H9 (cell line): ENCODE measurements around the gene FAM174C. TPM values are rescaled to one million over a fixed set of nuclear protein-coding genes. Genes with fewer than 3 reads are reported as not detected.

Experiments used
- DNase-seq: peaks from one replicate; pipeline ENCODE4 v3.0.0-alpha.2; 2017
- H2AFZ ChIP-seq: one replicate; pipeline ENCODE4 v1.6.1; 2013; ENCODE audit warnings: mild to moderate bottlenecking, low read length, control low read depth, moderate library complexity
- H2AK5ac ChIP-seq: 2 replicates; pipeline ENCODE4 v1.6.1; 2013; ENCODE audit warnings: low read length, control low read depth, mixed read lengths; ENCODE audit not compliant: insufficient read length
- H2BK120ac ChIP-seq: one replicate; pipeline ENCODE4 v1.6.1; 2013; ENCODE audit warnings: low read depth, mild to moderate bottlenecking, low read length, control low read depth, inconsistent platforms; ENCODE audit not compliant: poor library complexity, severe bottlenecking
- H2BK12ac ChIP-seq: 2 replicates; pipeline ENCODE4 v1.6.1; 2013; ENCODE audit warnings: low read length, control low read depth, mixed read lengths, low read depth; ENCODE audit not compliant: insufficient read length
- H2BK15ac ChIP-seq: 2 replicates; pipeline ENCODE4 v1.6.1; 2013; ENCODE audit warnings: low read depth, low read length, control low read depth
- H2BK20ac ChIP-seq: one replicate; pipeline ENCODE4 v1.6.1; 2013; ENCODE audit warnings: low read depth, mild to moderate bottlenecking, low read length, control low read depth, inconsistent platforms; ENCODE audit not compliant: poor library complexity, severe bottlenecking
- H2BK5ac ChIP-seq: 2 replicates; pipeline ENCODE4 v1.6.1; 2013; ENCODE audit warnings: low read length, control low read depth, mixed read lengths; ENCODE audit not compliant: insufficient read length
- H3K14ac ChIP-seq: 2 replicates; pipeline ENCODE4 v1.6.1; 2013; ENCODE audit warnings: low read length, control low read depth; ENCODE audit not compliant: insufficient read depth
- H3K18ac ChIP-seq: 2 replicates; pipeline ENCODE4 v1.6.1; 2013; ENCODE audit warnings: low read depth, mild to moderate bottlenecking, mixed read lengths, low read length, control low read depth; ENCODE audit not compliant: insufficient read length
- H3K23ac ChIP-seq: 2 replicates; pipeline ENCODE4 v1.6.1; 2013; ENCODE audit warnings: low read length, control low read depth, mixed read lengths, low read depth; ENCODE audit not compliant: insufficient read length
- H3K23me2 ChIP-seq: 2 replicates; pipeline ENCODE4 v1.6.1; 2013; ENCODE audit warnings: low read depth, mild to moderate bottlenecking, mixed read lengths, low read length, control low read depth; ENCODE audit not compliant: insufficient read length, poor library complexity, severe bottlenecking
- H3K27ac ChIP-seq: 2 replicates; pipeline ENCODE4 v1.5.1; 2013; ENCODE audit warnings: low read length, control low read depth, mixed read lengths, low read depth; ENCODE audit not compliant: insufficient read length
- H3K27me3 ChIP-seq: 2 replicates; pipeline ENCODE4 v1.6.1; 2013; ENCODE audit warnings: low read length, control low read depth, inconsistent platforms; ENCODE audit not compliant: insufficient read depth
- H3K4ac ChIP-seq: 2 replicates; pipeline ENCODE4 v1.6.1; 2013; ENCODE audit warnings: low read depth, mild to moderate bottlenecking, control low read depth, inconsistent platforms, low read length, moderate library complexity
- H3K4me1 ChIP-seq: 2 replicates; pipeline ENCODE4 v1.6.1; 2013; ENCODE audit warnings: low read length, control low read depth, inconsistent platforms; ENCODE audit not compliant: insufficient read depth
- H3K4me2 ChIP-seq: 2 replicates; pipeline ENCODE4 v1.6.1; 2013; ENCODE audit warnings: low read length, control low read depth, mixed read lengths; ENCODE audit not compliant: insufficient read length, insufficient read depth
- H3K56ac ChIP-seq: 2 replicates; pipeline ENCODE4 v1.6.1; 2013; ENCODE audit warnings: low read depth, mild to moderate bottlenecking, mixed read lengths, low read length, control low read depth; ENCODE audit not compliant: insufficient read length
- H3K79me1 ChIP-seq: 2 replicates; pipeline ENCODE4 v1.6.1; 2013; ENCODE audit warnings: low read depth, mild to moderate bottlenecking, moderate library complexity, low read length, control low read depth, inconsistent platforms; ENCODE audit not compliant: insufficient read depth, poor library complexity, severe bottlenecking
- H3K79me2 ChIP-seq: 2 replicates; pipeline ENCODE4 v1.6.1; 2013; ENCODE audit warnings: low read length, control low read depth, inconsistent platforms; ENCODE audit not compliant: insufficient read depth
- H3K9ac ChIP-seq: 2 replicates; pipeline ENCODE4 v1.6.1; 2013; ENCODE audit warnings: low read length, control low read depth, mixed read lengths; ENCODE audit not compliant: insufficient read length; ENCODE audit errors: extremely low read depth
- H3K9me3 ChIP-seq: one replicate; pipeline ENCODE4 v1.6.1; 2013; ENCODE audit warnings: low read depth, low read length, inconsistent platforms; ENCODE audit not compliant: control insufficient read depth
- H3T11ph ChIP-seq: one replicate; pipeline ENCODE4 v1.6.1; 2013; ENCODE audit warnings: mild to moderate bottlenecking, low read length, control low read depth, inconsistent platforms
- H4K20me1 ChIP-seq: one replicate; pipeline ENCODE4 v1.6.1; 2013; ENCODE audit not compliant: control insufficient read depth, insufficient read length, insufficient read depth
- H4K5ac ChIP-seq: 2 replicates; pipeline ENCODE4 v1.6.1; 2013; ENCODE audit warnings: low read depth, mild to moderate bottlenecking, mixed read lengths, low read length, control low read depth; ENCODE audit not compliant: insufficient read length
- H4K8ac ChIP-seq: replicated peaks from 2 replicates; pipeline ENCODE4 v1.6.1; 2013; ENCODE audit warnings: low read length, control low read depth, mixed read lengths, low read depth; ENCODE audit not compliant: insufficient read length
- H4K91ac ChIP-seq: 2 replicates; pipeline ENCODE4 v1.6.1; 2013; ENCODE audit warnings: low read depth, mild to moderate bottlenecking, moderate library complexity, mixed read lengths, low read length, control low read depth; ENCODE audit not compliant: insufficient read length
- H3K27ac Mint-ChIP-seq, 3 experiments: 2 replicates in 2 of 3; 3 replicates in 1 of 3; pipeline ENCODE4 v1.8.0; 2020 to 2021; ENCODE audit warnings: mixed read lengths in 3 of 3, mild to moderate bottlenecking in 1 of 3, moderate library complexity in 1 of 3
- H3K27me3 Mint-ChIP-seq: 2 replicates; pipeline ENCODE4 v1.8.0; 2021; ENCODE audit warnings: low read depth, mild to moderate bottlenecking, moderate library complexity, mixed read lengths
- H3K36me3 Mint-ChIP-seq, 3 experiments: 2 replicates in 2 of 3; 3 replicates in 1 of 3; pipeline ENCODE4 v1.8.0; 2020 to 2021; ENCODE audit warnings: low read depth in 3 of 3, mixed read lengths in 3 of 3; ENCODE audit not compliant: insufficient read depth in 1 of 3
- H3K4me1 Mint-ChIP-seq, 2 experiments: 2 replicates each; pipeline ENCODE4 v1.8.0; 2020; ENCODE audit warnings: mixed read lengths in 2 of 2
- H3K4me3 Mint-ChIP-seq, 2 experiments: 2 replicates in 1 of 2; 3 replicates in 1 of 2; pipeline ENCODE4 v1.8.0; 2020 to 2021; ENCODE audit warnings: mild to moderate bottlenecking in 2 of 2, mixed read lengths in 2 of 2, moderate library complexity in 1 of 2
- H3K9me3 Mint-ChIP-seq, 2 experiments: 2 replicates in 1 of 2; 3 replicates in 1 of 2; pipeline ENCODE4 v1.8.0; 2020; ENCODE audit warnings: mild to moderate bottlenecking in 2 of 2, mixed read lengths in 2 of 2, moderate library complexity in 1 of 2
- CTCF ChIP-seq: fragments of 200-600 bp; sonication (generic); conservative IDR thresholded peaks from 3 replicates; pipeline ENCODE4 v1.8.0; 2021; ENCODE audit warnings: antibody characterized with exemption, mild to moderate bottlenecking
- WGBS: extraction: QIAGEN DNeasy Blood & Tissue Kit; methylation state at CpG from one replicate; pipeline ENCODE4 v1.1.7; 2013; ENCODE audit warnings: missing lambda C conversion rate, low lambda C conversion rate, mixed read lengths; ENCODE audit not compliant: insufficient read length; ENCODE audit errors: extremely low coverage; 5-methylcytosine and 5-hydroxymethylcytosine counted together
- total RNA-seq: library from RNA; stranded (reverse); gene quantifications from 2 replicates; pipeline ENCODE4 v1.2.1, GENCODE V29; 2021

The FAM174C gene
- total RNA-seq, 1 experiment from 2014 or later, result 63.0 TPM

GRCh38 chr19:1227304-1228054 is 47.9 kb upstream of the FAM174C start:
- Histone ChIP-seq H3K23ac (no peak overlapping the region), H3K56ac (no peak overlapping the region), H4K91ac (no peak overlapping the region), H2BK20ac (no peak overlapping the region), H3K4me2 (no peak overlapping the region), H3K79me2 (no peaks in the 10 kb centered on the region), H3K9ac (no peak overlapping the region), H2BK15ac (no peak overlapping the region), H3K79me1 (no peaks in the 10 kb centered on the region), H3K27me3 (no peaks in the 10 kb centered on the region), H3K27ac (no peak overlapping the region), H4K5ac (no peak overlapping the region), H2BK120ac (no peak overlapping the region), H2AFZ (no peak overlapping the region), H3K18ac (no peak overlapping the region), H3K9me3 (no peaks in the 10 kb centered on the region), H3T11ph (no peak overlapping the region), H2BK12ac (no peak overlapping the region), H2BK5ac (no peak overlapping the region), H3K4ac (no peak overlapping the region), H4K8ac (no peak overlapping the region), H3K23me2 (no peaks in the 10 kb centered on the region), H2AK5ac (no peak overlapping the region), H3K4me1 (no peaks in the 10 kb centered on the region), H4K20me1 (no peaks in the 10 kb centered on the region), H3K14ac (no peak overlapping the region)
- Mint-ChIP-seq H3K27me3 (no peaks in the 10 kb centered on the region), H3K27ac (no peak overlapping the region), H3K4me3 (no peak overlapping the region), H3K4me1 (0 out of 4 replicates have a peak, but pooled peaks cover 0 to 2% of the 10 kb centered on the region in 2 experiments), H3K36me3 (peaks cover 2 to 16% (median 15%) of the 10 kb centered on the region in 3 experiments; a peak in 5 of 7 replicates), H3K9me3 (no peaks in the 10 kb centered on the region)
- TF ChIP-seq CTCF, result no peak
- no peak for DNase-seq
- WGBS, result no CpG with 5 or more reads among the region's 56 CpGs
